ENCODE data around the gene PPP1R14D. TPM values are rescaled to one million over a fixed set of nuclear protein-coding genes. Genes with fewer than 3 reads are reported as not detected.
A peak's percentile ranks its signal among the peaks of the same experiment; 100 is the strongest.

PPP1R14D gene
- total RNA-seq, 1 donor from 2014 or later, result 1.3 TPM

- DNase-seq, result no peak
- ATAC-seq, result no peak
- Histone ChIP-seq H3K9me3 (no peaks in the 10 kb centered on the region), H3K36me3 (peaks cover 16% of the 10 kb centered on the region), H3K4me3 (peak overlapping the region; percentile 69), H3K27ac (peak overlapping the region; percentile 91), H3K27me3 (no peaks in the 10 kb centered on the region), H3K4me1 (peaks cover 22% of the 10 kb centered on the region)
- no peak for TF ChIP-seq CTCF (IDR thresholded peaks at IDR 0.05)
- intact Hi-C loops (cut with DNase I), result no loop called here
These were observed 20.5 kb downstream of the PPP1R14D start for GRCh38 chr15:40807888-40808461.

DNA sequence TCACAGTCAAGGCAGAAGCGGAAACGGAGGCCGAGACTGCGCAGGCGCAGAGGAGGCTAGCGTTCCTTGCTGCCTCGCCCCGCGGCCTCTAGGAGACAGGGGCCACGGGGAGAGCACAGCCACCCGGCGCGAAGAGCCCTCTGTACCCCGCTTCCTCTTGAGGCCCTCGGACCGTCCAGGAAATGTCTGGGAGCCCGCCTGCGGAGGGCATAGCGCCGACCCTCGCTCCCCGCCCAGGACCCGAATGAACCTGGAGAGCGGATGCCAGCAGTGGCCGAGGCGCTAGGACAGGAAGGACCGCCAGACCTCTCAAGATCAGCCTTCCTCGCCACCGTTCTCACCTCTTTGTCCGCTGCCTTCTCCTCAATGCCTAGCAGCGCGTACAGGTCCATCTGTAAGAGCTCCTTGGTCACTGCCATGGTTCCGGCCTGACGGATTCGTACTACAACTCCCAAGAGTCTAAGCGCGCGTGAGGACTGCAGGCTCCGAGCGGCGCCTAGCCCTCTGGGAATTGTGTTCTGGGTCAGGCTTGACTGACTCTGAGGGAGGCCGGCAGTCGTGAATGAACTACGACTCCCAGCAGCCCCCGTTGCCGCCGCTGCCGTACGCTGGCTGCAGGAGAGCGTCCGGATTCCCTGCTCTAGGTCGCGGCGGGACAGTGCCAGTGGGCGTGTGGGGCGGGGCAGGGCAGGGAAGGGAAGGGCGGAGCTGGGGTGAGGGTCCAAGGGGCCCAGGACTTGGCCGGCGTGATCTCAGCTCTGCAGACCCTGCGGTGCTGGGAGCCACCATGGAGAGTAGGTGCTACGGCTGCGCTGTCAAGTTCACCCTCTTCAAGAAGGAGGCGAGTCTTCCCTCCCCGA, 21.2 kb downstream of the PPP1R14D start, which contains the start of the genes DNAJC17 and ZFYVE19:
TSS of gene DNAJC17 (minus strand) at position 446 of the 860 bp plus-strand sequence. CDS start at position 419, 27 bp downstream.
TSS of gene ZFYVE19 (plus strand) at position 62 of the 860 bp plus-strand sequence. CDS start at position 563, 501 bp downstream.
- H3K36me3 ChIP-seq, result peaks cover 16% of the 10 kb centered on the region
- H3K27me3 ChIP-seq, result no peaks in the 10 kb centered on the region
- no peaks in the 10 kb centered on the region for H3K9me3 ChIP-seq
- peak; percentile 98 for ATAC-seq
- TF ChIP-seq CTCF (IDR thresholded peaks at IDR 0.05), result no peak
- intact Hi-C loops (cut with DNase I), result no loop called here
- peak within 1 kb of the TSS; percentile 69 for H3K4me3 ChIP-seq
- peak within 1 kb of the TSS; percentile 91 for H3K27ac ChIP-seq
- DNase-seq, result peak; percentile 97
- peaks cover 22% of the 10 kb centered on the region for H3K4me1 ChIP-seq

DNA sequence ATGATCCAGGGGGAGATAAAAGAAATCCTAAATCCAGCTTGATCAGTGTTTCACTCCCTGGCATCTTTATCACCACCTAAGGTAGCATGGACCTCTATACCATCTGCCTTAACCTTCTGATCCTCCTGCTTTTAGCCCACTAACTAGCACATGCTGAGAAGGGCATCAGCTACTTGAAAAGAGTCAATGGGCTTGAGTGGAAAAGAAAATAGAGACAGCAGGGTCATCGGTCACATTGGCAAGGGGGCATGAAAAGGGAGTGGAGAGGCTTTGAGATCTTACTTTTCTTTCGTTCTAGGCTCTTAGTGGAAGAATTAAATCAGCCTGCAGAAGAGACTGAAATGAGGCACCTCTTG, 21.9 kb downstream of the PPP1R14D start:
- intact Hi-C loops (cut with DNase I), result no loop called here
- H3K27me3 ChIP-seq, result no peaks in the 10 kb centered on the region
- H3K36me3 ChIP-seq, result peaks cover 10% of the 10 kb centered on the region
- peak overlapping the region; percentile 91 for H3K27ac ChIP-seq
- no peak for DNase-seq
- H3K4me3 ChIP-seq, result peak overlapping the region; percentile 69
- H3K9me3 ChIP-seq, result no peaks in the 10 kb centered on the region
- no peak for TF ChIP-seq CTCF (IDR thresholded peaks at IDR 0.05)
- peaks cover 22% of the 10 kb centered on the region for H3K4me1 ChIP-seq
- no peak for ATAC-seq

GRCh38 chr15:40803688-40804087, 24.8 kb downstream of the PPP1R14D start:
- DNase-seq (no peak), ATAC-seq (no peak)
- peaks cover 22% of the 10 kb centered on the region for H3K4me1 ChIP-seq
- no peaks in the 10 kb centered on the region for H3K36me3 ChIP-seq
- no peaks in the 10 kb centered on the region for H3K27me3 ChIP-seq
- no peak overlapping the region for H3K27ac ChIP-seq
- no peaks in the 10 kb centered on the region for H3K9me3 ChIP-seq
- no peak overlapping the region for H3K4me3 ChIP-seq
- intact Hi-C loops (cut with DNase I), result no loop called here
- TF ChIP-seq CTCF (IDR thresholded peaks at IDR 0.05), result no peak

GRCh38 chr15:40803076-40803475, 25.4 kb downstream of the PPP1R14D start:
- Histone ChIP-seq H3K4me3 (no peak overlapping the region), H3K9me3 (no peaks in the 10 kb centered on the region), H3K27ac (no peak overlapping the region), H3K4me1 (peaks cover 16% of the 10 kb centered on the region), H3K36me3 (no peaks in the 10 kb centered on the region), H3K27me3 (no peaks in the 10 kb centered on the region)
- TF ChIP-seq CTCF (IDR thresholded peaks at IDR 0.05), result no peak
- DNase-seq (no peak), ATAC-seq (no peak)
- intact Hi-C loops (cut with DNase I), result no loop called here
